AG04450 (cell line): ENCODE results near the gene PHRF1. TPM values are rescaled to one million over a fixed set of nuclear protein-coding genes. Genes with fewer than 3 reads are reported as not detected.

Experiments
- CTCF ChIA-PET: fragments of 300-600, 350-600 bp; formaldehyde crosslinking; extraction: SDS; loops from one replicate; lab custom pipeline; 2022; ENCODE audit warnings: antibody characterized with exemption, inconsistent platforms; lab: Charles Lee
- POLR2A ChIA-PET: fragments of 350-600 bp; formaldehyde crosslinking; extraction: SDS; loops from one replicate; lab custom pipeline; 2021; ENCODE audit warnings: antibody characterized with exemption, inconsistent platforms; lab: Yijun Ruan, JAX
- DNase-seq: peaks from one replicate; pipeline ENCODE4 v3.0.0-alpha.2; 2011; ENCODE audit warnings: low read depth, low spot score
- H3K27ac ChIP-seq: one replicate; pipeline ENCODE4 v1.5.1; 2012; ENCODE audit warnings: low read depth, low read length, control low read depth
- H3K27me3 ChIP-seq: one replicate; pipeline ENCODE4 v1.6.0; 2012; ENCODE audit warnings: low read length; ENCODE audit not compliant: control insufficient read depth, insufficient read depth
- H3K4me3 ChIP-seq: 2 replicates; pipeline ENCODE4 v1.5.1; 2011; ENCODE audit warnings: mild to moderate bottlenecking, low read depth, low read length, control low read depth
- H3K9me3 ChIP-seq: 2 replicates; pipeline ENCODE4 v1.5.1; 2012; ENCODE audit warnings: low read length; ENCODE audit not compliant: control insufficient read depth, insufficient read depth
- polyA plus RNA-seq: library from polyadenylated mRNA; depleted of rRNA; stranded (reverse); fragments of >200 nt; gene quantifications from 2 replicates; pipeline ENCODE4 v1.2.3, GENCODE V29; 2011
- TF ChIP-seq, protein P1 (sequence below): IDR thresholded peaks from 2 replicates; pipeline ENCODE4 v1.5.1; 2011; ENCODE audit warnings: low read depth, low read length, control low read depth, inconsistent platforms

The PHRF1 gene
- polyA plus RNA-seq, 1 experiment, result 7.3 TPM

- no peaks in the 10 kb centered on the region; the same call in 1 of the 2 replicates for H3K9me3 ChIP-seq
- H3K27ac ChIP-seq, result no peak overlapping the region
- ChIA-PET POLR2A (no interaction called here), CTCF (no interaction called here)
- DNase-seq, result no peak
- H3K27me3 ChIP-seq, result no peaks in the 10 kb centered on the region
- TF ChIP-seq, protein P1, sequence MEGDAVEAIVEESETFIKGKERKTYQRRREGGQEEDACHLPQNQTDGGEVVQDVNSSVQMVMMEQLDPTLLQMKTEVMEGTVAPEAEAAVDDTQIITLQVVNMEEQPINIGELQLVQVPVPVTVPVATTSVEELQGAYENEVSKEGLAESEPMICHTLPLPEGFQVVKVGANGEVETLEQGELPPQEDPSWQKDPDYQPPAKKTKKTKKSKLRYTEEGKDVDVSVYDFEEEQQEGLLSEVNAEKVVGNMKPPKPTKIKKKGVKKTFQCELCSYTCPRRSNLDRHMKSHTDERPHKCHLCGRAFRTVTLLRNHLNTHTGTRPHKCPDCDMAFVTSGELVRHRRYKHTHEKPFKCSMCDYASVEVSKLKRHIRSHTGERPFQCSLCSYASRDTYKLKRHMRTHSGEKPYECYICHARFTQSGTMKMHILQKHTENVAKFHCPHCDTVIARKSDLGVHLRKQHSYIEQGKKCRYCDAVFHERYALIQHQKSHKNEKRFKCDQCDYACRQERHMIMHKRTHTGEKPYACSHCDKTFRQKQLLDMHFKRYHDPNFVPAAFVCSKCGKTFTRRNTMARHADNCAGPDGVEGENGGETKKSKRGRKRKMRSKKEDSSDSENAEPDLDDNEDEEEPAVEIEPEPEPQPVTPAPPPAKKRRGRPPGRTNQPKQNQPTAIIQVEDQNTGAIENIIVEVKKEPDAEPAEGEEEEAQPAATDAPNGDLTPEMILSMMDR, result no peak
- H3K4me3 ChIP-seq, result no peak overlapping the region
These were observed 31.8 kb downstream of the PHRF1 start for GRCh38 chr11:607971-608659.

DNA sequence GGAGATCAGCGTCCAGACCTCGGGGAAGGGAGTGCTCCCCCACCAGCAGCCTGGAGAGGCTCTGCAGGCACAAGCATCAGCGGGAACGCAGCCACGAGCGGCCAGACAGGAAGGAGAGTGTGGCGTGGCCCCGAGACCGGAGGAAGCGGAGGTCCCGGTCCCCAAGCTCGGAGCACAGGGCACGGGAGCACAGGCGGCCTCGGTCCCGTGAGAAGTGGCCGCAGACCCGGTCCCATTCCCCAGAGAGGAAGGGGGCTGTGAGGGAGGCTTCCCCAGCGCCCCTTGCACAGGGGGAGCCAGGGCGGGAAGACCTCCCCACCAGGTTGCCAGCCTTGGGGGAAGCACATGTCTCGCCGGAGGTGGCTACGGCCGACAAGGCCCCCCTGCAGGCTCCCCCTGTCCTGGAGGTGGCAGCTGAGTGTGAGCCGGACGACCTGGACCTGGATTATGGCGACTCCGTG lies 32.6 kb downstream of the PHRF1 start:
- CTCF ChIA-PET, result no interaction called here
- POLR2A ChIA-PET, result no interaction called here

GRCh38 chr11:609341-609811 lies 33.1 kb downstream of the PHRF1 start:
- ChIA-PET POLR2A (no interaction called here), CTCF (no interaction called here)

More for the DNA sequence above, 32.6 kb downstream of the PHRF1 start:
- DNase-seq, result no peak
- H3K27ac ChIP-seq, result no peak overlapping the region
- TF ChIP-seq, protein P1, result no peak
- no peak overlapping the region for H3K4me3 ChIP-seq
- no peaks in the 10 kb centered on the region for H3K27me3 ChIP-seq
- H3K9me3 ChIP-seq, result no peaks in the 10 kb centered on the region; the same call in 1 of the 2 replicates

GRCh38 chr11:610146-610801 lies 34.0 kb downstream of the PHRF1 start:
- H3K4me3 ChIP-seq, result no peak overlapping the region
- DNase-seq, result no peak
- TF ChIP-seq, protein P1, result no peak
- H3K9me3 ChIP-seq, result no peaks in the 10 kb centered on the region; the same call in 1 of the 2 replicates
- POLR2A ChIA-PET, result no interaction called here
- CTCF ChIA-PET, result no interaction called here
- no peak overlapping the region for H3K27ac ChIP-seq
- no peaks in the 10 kb centered on the region for H3K27me3 ChIP-seq

More at GRCh38 chr11:609341-609811, 33.1 kb downstream of the PHRF1 start:
- Histone ChIP-seq H3K4me3 (no peak overlapping the region), H3K27ac (no peak overlapping the region), H3K27me3 (no peaks in the 10 kb centered on the region), H3K9me3 (no peaks in the 10 kb centered on the region; the same call in 1 of the 2 replicates)
- no peak for DNase-seq
- TF ChIP-seq, protein P1, result no peak
